Neural cell (in vitro differentiated cells): Measurements from ENCODE around the gene RWDD3.

Experiments used
- CTCF ChIP-seq: fragments of 450-650 bp; IDR thresholded peaks from 2 replicates; pipeline ENCODE4 v1.5.1; 2014; ENCODE audit warnings: antibody characterized with exemption, mild to moderate bottlenecking, moderate library complexity; ENCODE audit not compliant: poor library complexity, severe bottlenecking
- EP300 ChIP-seq: fragments of 450-650 bp; conservative IDR thresholded peaks from 2 replicates; pipeline ENCODE4 v1.6.1; 2014; ENCODE audit warnings: antibody characterized with exemption, mild to moderate bottlenecking, moderate library complexity; ENCODE audit not compliant: poor library complexity, severe bottlenecking
- EZH2 ChIP-seq: fragments of 200-600, 300-800 bp; shearing (Covaris generic), sonication (generic); IDR thresholded peaks from 2 replicates; pipeline ENCODE4 v1.6.1; 2014; ENCODE audit warnings: antibody characterized with exemption, low read length, borderline replicate concordance, mild to moderate bottlenecking; ENCODE audit not compliant: insufficient read depth, poor library complexity, severe bottlenecking
- MXI1 ChIP-seq: fragments of 450-650 bp; conservative IDR thresholded peaks from 2 replicates; pipeline ENCODE4 v1.6.1; 2014; ENCODE audit warnings: antibody characterized with exemption, mild to moderate bottlenecking; ENCODE audit not compliant: poor library complexity, severe bottlenecking
- POLR2AphosphoS5 ChIP-seq: IDR thresholded peaks from 2 replicates; pipeline ENCODE4 v1.6.1; 2012
- RAD21 ChIP-seq: fragments of 450-650 bp; conservative IDR thresholded peaks from 2 replicates; pipeline ENCODE4 v1.6.1; 2014; ENCODE audit warnings: antibody characterized with exemption, mild to moderate bottlenecking, moderate library complexity
- REST ChIP-seq: IDR thresholded peaks from 2 replicates; pipeline ENCODE4 v1.6.1; 2012; ENCODE audit warnings: borderline replicate concordance
- SMC3 ChIP-seq: fragments of 450-650 bp; conservative IDR thresholded peaks from 2 replicates; pipeline ENCODE4 v1.6.1; 2014; ENCODE audit warnings: antibody characterized with exemption, mild to moderate bottlenecking, moderate library complexity; ENCODE audit not compliant: poor library complexity
- TAF1 ChIP-seq: IDR thresholded peaks from 2 replicates; pipeline ENCODE4 v1.6.1; 2012; ENCODE audit warnings: low read depth

- TF ChIP-seq CTCF (no peak), EZH2 (no peak), POLR2AphosphoS5 (no peak), REST (no peak), MXI1 (no peak), TAF1 (no peak), RAD21 (no peak), SMC3 (no peak), EP300 (no peak)
Observed at GRCh38 chr1:95247607-95248006, 13.6 kb downstream of the RWDD3 start.
